Right renal cortex interstitium (tissue), 3 donors: ENCODE measurements around the gene GALNT1. TPM values are rescaled to one million over a fixed set of nuclear protein-coding genes. Genes with fewer than 3 reads are reported as not detected.

Experiments
- DNase-seq, 3 donors: peaks; one replicate each; pipeline ENCODE4 v3.0.0-alpha.2; 2013; ENCODE audit warnings: low read depth in 3 of 3, low spot score in 2 of 3
- polyA plus RNA-seq, 3 donors: library from polyadenylated mRNA; unstranded; fragments of 120-200 nt; gene quantifications; one replicate each; pipeline ENCODE4 v1.2.1, GENCODE V29; 2013; ENCODE audit not compliant: insufficient read length in 3 of 3

The GALNT1 gene
- polyA plus RNA-seq, 3 donors, result 69.3 to 79.7 (median 76.5) TPM

GRCh38 chr18:35711227-35711626 is 129.7 kb downstream of the GALNT1 start:
- no peak for DNase-seq

DNA sequence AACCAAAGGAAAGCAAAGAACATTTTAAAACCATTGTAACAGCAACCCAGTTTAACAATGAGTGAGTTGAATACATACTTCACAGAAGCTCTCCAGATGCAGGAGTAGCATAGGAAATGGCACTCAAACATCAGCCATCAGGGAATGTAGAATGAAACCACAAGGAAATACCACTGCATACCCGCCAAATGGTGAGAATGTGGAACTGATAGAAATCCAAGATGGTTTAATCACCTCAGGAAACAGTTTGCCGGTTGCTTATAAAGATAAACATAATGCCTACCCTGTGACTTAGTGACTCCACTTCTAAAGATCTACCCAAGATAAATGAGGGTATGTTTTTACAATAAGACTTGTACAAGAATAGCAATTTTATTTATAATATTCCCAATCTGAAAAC is 132.0 kb downstream of the GALNT1 start:
- no peak for DNase-seq

- DNase-seq, result no peak
These were observed 133.0 kb downstream of the GALNT1 start for GRCh38 chr18:35714539-35714938.

DNA sequence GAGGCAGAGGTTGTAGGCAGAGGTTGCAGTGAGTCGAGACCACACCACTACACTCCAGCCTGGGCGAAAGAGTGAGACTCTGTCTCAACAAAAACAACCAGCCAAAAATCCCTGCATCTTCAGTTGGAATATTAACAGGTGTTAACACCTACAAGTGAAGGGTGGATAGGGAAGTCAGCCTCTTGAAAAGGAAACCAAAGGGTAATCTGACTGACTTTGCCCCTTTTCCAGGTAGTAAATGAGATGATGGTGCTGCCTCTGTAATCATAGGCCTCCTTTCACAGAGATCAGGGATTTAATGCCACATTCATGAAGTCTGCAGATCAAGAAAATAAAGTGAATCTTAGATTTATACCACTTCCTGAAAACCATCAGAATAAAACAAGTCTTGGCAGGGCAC is 133.6 kb downstream of the GALNT1 start:
- no peak for DNase-seq

GRCh38 chr18:35716169-35716831 is 134.8 kb downstream of the GALNT1 start:
- no peak for DNase-seq

- no peak for DNase-seq
These were observed 135.6 kb downstream of the GALNT1 start for GRCh38 chr18:35717182-35717581.

GRCh38 chr18:35721431-35722081 is 140.0 kb downstream of the GALNT1 start:
- DNase-seq, result no peak

DNA sequence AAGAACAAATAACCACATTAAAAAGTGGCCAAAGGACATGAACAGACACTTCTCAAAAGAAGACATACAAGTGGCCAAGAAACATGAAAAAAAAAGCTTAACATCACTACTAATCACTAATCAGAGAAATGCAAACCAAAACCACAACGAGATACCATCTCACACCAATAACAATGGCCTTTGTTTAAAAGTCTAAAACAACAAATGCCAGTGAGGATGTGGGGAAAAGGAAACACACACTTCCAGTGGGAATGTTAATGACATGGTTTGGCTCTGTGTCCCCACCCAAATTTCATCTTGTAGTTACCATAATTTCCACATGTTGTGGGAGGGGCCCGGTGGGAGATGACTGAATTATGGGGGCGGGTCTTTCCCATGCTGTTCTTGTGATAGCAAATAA is 147.1 kb downstream of the GALNT1 start:
- DNase-seq, result no peak

GRCh38 chr18:35729991-35730668 is 148.6 kb downstream of the GALNT1 start:
- DNase-seq, result peak in 1 of 3 donors; percentile 24

GRCh38 chr18:35730691-35731370 is 149.3 kb downstream of the GALNT1 start:
- DNase-seq, result peak in 1 of 3 donors; percentile 63

DNA sequence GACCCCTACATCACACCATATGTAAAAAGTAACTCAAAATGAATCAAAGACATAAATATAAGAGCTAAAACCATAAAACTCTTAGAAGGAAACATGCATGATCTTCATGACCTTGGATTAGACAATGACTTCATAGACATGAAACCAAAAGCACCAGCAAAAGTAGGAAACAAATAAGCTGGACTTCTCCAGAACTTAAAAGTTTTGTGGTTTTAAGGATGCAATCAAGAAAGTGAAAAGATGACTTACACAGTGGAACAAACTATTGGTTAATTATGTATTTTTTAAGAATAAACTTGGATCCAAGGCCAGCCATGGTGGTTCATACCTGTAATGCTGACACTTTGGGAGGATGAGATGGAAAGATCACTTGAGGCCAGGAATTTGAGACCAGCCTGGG is 150.2 kb downstream of the GALNT1 start:
- DNase-seq, result no peak

GRCh38 chr18:35732162-35732561 is 150.6 kb downstream of the GALNT1 start:
- DNase-seq, result no peak

- no peak for DNase-seq
These were observed 151.1 kb downstream of the GALNT1 start for GRCh38 chr18:35732636-35733035.

GRCh38 chr18:35733408-35733807 is 151.9 kb downstream of the GALNT1 start:
- DNase-seq, result peak in 1 of 3 donors; percentile 18

DNA sequence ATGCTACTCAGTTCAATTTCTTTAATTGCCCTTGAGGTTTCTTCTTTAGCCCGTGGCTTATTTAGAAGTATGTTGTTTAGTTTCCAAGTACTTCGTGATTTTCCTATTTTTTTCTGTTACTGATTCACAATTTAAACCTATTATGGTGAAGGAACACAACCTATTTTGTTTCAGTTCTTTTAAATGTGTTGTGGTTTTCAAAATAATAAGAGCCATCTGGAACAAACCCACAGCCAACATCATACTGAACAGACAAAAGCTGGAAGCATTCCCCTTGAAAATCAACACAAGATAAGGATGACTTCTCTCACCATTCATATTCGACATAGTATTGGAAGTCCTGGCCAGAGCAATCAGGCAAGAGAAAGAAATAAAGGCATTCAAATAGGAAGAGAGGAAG is 155.2 kb downstream of the GALNT1 start:
- no peak for DNase-seq

GRCh38 chr18:35739778-35740177 is 158.2 kb downstream of the GALNT1 start:
- no peak for DNase-seq

DNA sequence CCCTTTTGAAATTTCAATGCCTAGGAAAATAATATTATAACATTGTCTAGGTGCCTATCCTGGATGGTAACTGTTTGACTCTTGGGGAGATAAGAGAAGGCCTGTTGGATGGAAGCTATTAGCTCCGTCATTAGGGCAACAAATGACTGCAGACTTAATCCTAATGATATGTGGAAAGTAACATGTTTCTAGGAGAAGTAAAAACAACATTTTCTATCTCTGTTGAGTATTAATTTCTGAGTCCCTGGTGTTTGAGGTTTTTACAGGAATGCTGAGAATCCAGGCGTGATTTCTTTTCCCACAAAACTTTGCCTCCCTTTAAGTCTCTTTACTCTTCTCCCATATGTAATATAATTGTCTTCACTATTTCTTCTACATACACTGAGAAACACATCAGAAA is 159.1 kb downstream of the GALNT1 start:
- DNase-seq, result no peak

DNA sequence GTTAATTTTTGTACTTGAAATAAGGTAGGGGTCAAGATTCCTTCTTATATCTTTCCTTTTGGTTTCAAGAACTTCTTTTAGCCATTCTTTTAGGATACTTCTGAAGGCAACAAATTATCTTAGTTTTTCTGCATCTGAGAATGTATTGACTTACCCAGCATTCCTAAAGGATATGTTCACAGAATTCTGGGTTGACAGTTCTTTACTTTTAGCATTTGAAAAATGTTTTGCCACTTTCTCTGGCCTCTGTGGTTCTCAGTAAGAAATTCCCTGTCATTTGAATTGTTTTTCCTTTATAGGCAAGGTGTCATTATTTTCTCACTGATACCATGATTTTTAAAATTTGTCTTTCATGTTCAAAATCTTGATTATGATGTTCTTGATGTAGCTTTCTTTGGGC is 162.4 kb downstream of the GALNT1 start:
- DNase-seq, result no peak

GRCh38 chr18:35745814-35746213 is 164.3 kb downstream of the GALNT1 start:
- no peak for DNase-seq

DNA sequence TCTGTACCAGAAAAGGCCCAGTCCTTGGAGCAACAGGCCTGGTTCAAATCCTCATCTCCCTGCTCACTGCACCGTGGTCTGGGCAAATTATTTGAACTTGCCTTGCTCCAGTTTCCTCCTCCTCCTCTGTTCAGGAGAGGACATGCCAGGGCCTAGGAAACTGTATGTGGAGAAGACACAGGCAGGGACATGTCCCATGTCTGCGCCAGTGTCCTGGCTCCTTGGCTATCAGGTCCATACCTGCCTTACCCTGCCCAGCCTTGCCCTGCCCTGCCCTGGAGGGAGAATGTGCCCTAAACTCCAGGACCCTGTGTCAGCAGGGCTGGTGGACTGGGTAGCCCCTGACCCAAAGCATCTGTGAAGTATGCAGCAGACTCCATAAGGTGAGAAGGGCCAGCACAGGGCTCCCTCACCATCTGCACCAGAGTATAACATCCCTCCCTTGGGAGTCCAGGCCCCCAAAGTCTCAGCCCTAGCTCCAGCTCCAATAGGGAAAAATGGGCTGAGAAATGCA is 165.3 kb downstream of the GALNT1 start:
- no peak for DNase-seq

GRCh38 chr18:35747894-35748472 is 166.4 kb downstream of the GALNT1 start:
- no peak for DNase-seq
